T47D (cell line): ENCODE data around the gene GDF10.
A peak's percentile ranks its signal among the peaks of the same experiment; 100 is the strongest.

Experiments used
- DNase-seq, 2 experiments: peaks; one replicate each; pipeline versions ENCODE4 v3.0.0 to v3.0.0-alpha.2; 2011 to 2012; ENCODE audit warnings: low read depth in 1 of 2, low spot score in 1 of 2
- JUND ChIP-seq: IDR thresholded peaks from 2 replicates; pipeline ENCODE4 v1.6.1; 2012; ENCODE audit warnings: low read depth
- in situ Hi-C: cut with HindIII; loops from 2 replicates; pipeline ENCODE4 v1.10.0; 2016; ENCODE audit warnings: low sequenced_read_pairs, low pct_unique_long_range_greater_than_20kb

The GDF10 gene

GRCh38 chr10:47361293-47361692 is 61.3 kb downstream of the GDF10 start:
- TF ChIP-seq JUND: no peak
- peak in 1 of 2 experiments; percentile 65 for DNase-seq
- in situ Hi-C loops: no loop called here

GRCh38 chr10:47362199-47362598 is 62.2 kb downstream of the GDF10 start:
- DNase-seq: peak; percentile 32 to 51
- in situ Hi-C loops: no loop called here
- no peak for TF ChIP-seq JUND
